SK-N-SH treated with all-trans-retinoic acid at 6 μM for 48 hours (cell line): Measurements from ENCODE around the gene ULK4.

Experiments used
- ATAC-seq: fragments of 200-7000 bp; cut with Tn5 transposase; 3 replicates; pipeline ENCODE4 v1.9.1; 2020; ENCODE audit warnings: mild to moderate bottlenecking, moderate library complexity
- ARNTL ChIP-seq: fragments of 450-650 bp; formaldehyde crosslinking; IDR thresholded peaks from 2 replicates; pipeline ENCODE4 v1.5.0; 2020; ENCODE audit warnings: low read depth, mild to moderate bottlenecking, moderate library complexity, borderline replicate concordance
- BACH2 ChIP-seq: fragments of 250-450 bp; sonication (Bioruptor Pico); IDR thresholded peaks from 2 replicates; pipeline ENCODE4 v1.9.0; 2021; ENCODE audit warnings: mild to moderate bottlenecking, borderline replicate concordance
- CREB5 ChIP-seq: fragments of 250-450 bp; sonication (Bioruptor Pico); IDR thresholded peaks from 2 replicates; pipeline ENCODE4 v1.5.1; 2020; ENCODE audit warnings: low read depth, mild to moderate bottlenecking, moderate library complexity
- CSDC2 ChIP-seq: fragments of 250-450 bp; sonication (Bioruptor Pico); IDR thresholded peaks from 2 replicates; pipeline ENCODE4 v1.5.0; 2020; ENCODE audit warnings: mild to moderate bottlenecking, moderate library complexity
- CSRNP3 ChIP-seq: fragments of 250-450 bp; sonication (Bioruptor Pico); IDR thresholded peaks from 2 replicates; pipeline ENCODE4 v1.5.1; 2021; ENCODE audit warnings: mild to moderate bottlenecking, moderate library complexity
- ESRRG ChIP-seq: fragments of 250-450 bp; sonication (Bioruptor Pico); IDR thresholded peaks from 2 replicates; pipeline ENCODE4 v1.6.1; 2021; ENCODE audit warnings: mild to moderate bottlenecking
- GLIS3 ChIP-seq: fragments of 250-450 bp; sonication (Bioruptor Pico); IDR thresholded peaks from 2 replicates; pipeline ENCODE4 v1.5.0; 2020; ENCODE audit warnings: mild to moderate bottlenecking, moderate library complexity
- ISL1 ChIP-seq: fragments of 250-450 bp; sonication (Bioruptor Pico); IDR thresholded peaks from 2 replicates; pipeline ENCODE4 v2.1.2; 2022; ENCODE audit warnings: mild to moderate bottlenecking, moderate library complexity
- OSR1 ChIP-seq: fragments of 250-450 bp; sonication (Bioruptor Pico); IDR thresholded peaks from 2 replicates; pipeline ENCODE4 v1.8.0; 2022; ENCODE audit warnings: moderate library complexity, mild to moderate bottlenecking, inconsistent platforms
- PATZ1 ChIP-seq: fragments of 250-450 bp; sonication (Bioruptor Pico); IDR thresholded peaks from 2 replicates; pipeline ENCODE4 v1.8.0; 2020; ENCODE audit warnings: mild to moderate bottlenecking, moderate library complexity, borderline replicate concordance
- POU6F1 ChIP-seq: fragments of 250-450 bp; sonication (Bioruptor Pico); IDR thresholded peaks from 2 replicates; pipeline ENCODE4 v1.8.0; 2021; ENCODE audit warnings: low read depth, mild to moderate bottlenecking, moderate library complexity, borderline replicate concordance
- PPARA ChIP-seq: fragments of 250-450 bp; sonication (Bioruptor Pico); IDR thresholded peaks from 2 replicates; pipeline ENCODE4 v1.5.0; 2020; ENCODE audit warnings: mild to moderate bottlenecking, borderline replicate concordance
- RARB ChIP-seq: fragments of 250-450 bp; sonication (Bioruptor Pico); IDR thresholded peaks from 2 replicates; pipeline ENCODE4 v1.8.0; 2021; ENCODE audit warnings: mild to moderate bottlenecking, moderate library complexity
- SNAI2 ChIP-seq: fragments of 250-450 bp; sonication (Bioruptor Pico); IDR thresholded peaks from 2 replicates; pipeline ENCODE4 v1.5.0; 2020; ENCODE audit warnings: mild to moderate bottlenecking, moderate library complexity
- TCF4 ChIP-seq: fragments of 250-450 bp; sonication (Bioruptor Pico); IDR thresholded peaks from 2 replicates; pipeline ENCODE4 v1.8.0; 2021; ENCODE audit warnings: mild to moderate bottlenecking, moderate library complexity, borderline replicate concordance
- TOX ChIP-seq: fragments of 250-450 bp; sonication (Bioruptor Pico); IDR thresholded peaks from 2 replicates; pipeline ENCODE4 v1.8.0; 2021; ENCODE audit warnings: mild to moderate bottlenecking, moderate library complexity, borderline replicate concordance
- ZC3H10 ChIP-seq: fragments of 250-450 bp; sonication (Bioruptor Pico); IDR thresholded peaks from 2 replicates; pipeline ENCODE4 v1.5.1; 2021; ENCODE audit warnings: mild to moderate bottlenecking, moderate library complexity
- ZFP3 ChIP-seq: fragments of 250-450 bp; sonication (Bioruptor Pico); IDR thresholded peaks from 2 replicates; pipeline ENCODE4 v1.5.0; 2020; ENCODE audit warnings: mild to moderate bottlenecking, moderate library complexity
- ZFP30 ChIP-seq: fragments of 450-650 bp; formaldehyde crosslinking; IDR thresholded peaks from 2 replicates; pipeline ENCODE4 v1.5.0; 2022; ENCODE audit warnings: mild to moderate bottlenecking, moderate library complexity
- ZNF565 ChIP-seq: fragments of 450-650 bp; formaldehyde crosslinking; conservative IDR thresholded peaks from 2 replicates; pipeline ENCODE4 v1.5.0; 2020; ENCODE audit warnings: low read depth, mild to moderate bottlenecking, moderate library complexity
- ZNF70 ChIP-seq: fragments of 450-650 bp; formaldehyde crosslinking; IDR thresholded peaks from 2 replicates; pipeline ENCODE4 v1.5.0; 2020; ENCODE audit warnings: mild to moderate bottlenecking, moderate library complexity
- ZNF8 ChIP-seq: fragments of 450-650 bp; formaldehyde crosslinking; IDR thresholded peaks from 2 replicates; pipeline ENCODE4 v1.5.0; 2020; ENCODE audit warnings: mild to moderate bottlenecking, moderate library complexity

Gene ULK4

GRCh38 chr3:41430391-41430790, 531.5 kb downstream of the ULK4 start:
- TF ChIP-seq PPARA (CRISPR knock-in tag), result no peak
- no peak for TF ChIP-seq ARNTL
- TF ChIP-seq GLIS3 (CRISPR knock-in tag), result no peak
- no peak for TF ChIP-seq ESRRG (CRISPR knock-in tag)
- TF ChIP-seq TOX, result no peak
- TF ChIP-seq BACH2 (CRISPR knock-in tag), result no peak
- TF ChIP-seq CSDC2, result no peak
- TF ChIP-seq ZNF565 (CRISPR knock-in tag), result no peak
- no peak for TF ChIP-seq ISL1
- TF ChIP-seq CSRNP3 (CRISPR knock-in tag), result no peak
- TF ChIP-seq PATZ1 (CRISPR knock-in tag), result no peak
- no peak for TF ChIP-seq ZC3H10 (CRISPR knock-in tag)
- TF ChIP-seq OSR1, result no peak
- no peak for TF ChIP-seq CREB5 (CRISPR knock-in tag)
- TF ChIP-seq RARB (CRISPR knock-in tag), result no peak
- no peak for TF ChIP-seq ZFP30 (CRISPR knock-in tag)
- no peak for TF ChIP-seq ZNF70 (CRISPR knock-in tag)
- TF ChIP-seq ZNF8, result no peak
- ATAC-seq, result no peak

GRCh38 chr3:41426485-41426884, 535.4 kb downstream of the ULK4 start:
- TF ChIP-seq GLIS3 (CRISPR knock-in tag) (no peak), ZNF8 (no peak), PATZ1 (CRISPR knock-in tag) (no peak), ZNF565 (CRISPR knock-in tag) (no peak)
- ATAC-seq, result no peak

- TF ChIP-seq OSR1, result no peak
- TF ChIP-seq SNAI2 (CRISPR knock-in tag), result no peak
- TF ChIP-seq GLIS3 (CRISPR knock-in tag), result no peak
- TF ChIP-seq ISL1, result no peak
- no peak for TF ChIP-seq PATZ1 (CRISPR knock-in tag)
- TF ChIP-seq ZNF565 (CRISPR knock-in tag), result no peak
- no peak for TF ChIP-seq ZFP3 (CRISPR knock-in tag)
- TF ChIP-seq CREB5 (CRISPR knock-in tag), result no peak
- no peak for TF ChIP-seq ARNTL
- TF ChIP-seq CSDC2, result no peak
- no peak for TF ChIP-seq RARB (CRISPR knock-in tag)
- TF ChIP-seq CSRNP3 (CRISPR knock-in tag), result no peak
- TF ChIP-seq ZNF70 (CRISPR knock-in tag), result no peak
- TF ChIP-seq TCF4 (CRISPR knock-in tag), result no peak
- no peak for TF ChIP-seq POU6F1 (CRISPR knock-in tag)
- no peak for TF ChIP-seq BACH2 (CRISPR knock-in tag)
- no peak for TF ChIP-seq ZFP30 (CRISPR knock-in tag)
- ATAC-seq, result no peak
Measured at GRCh38 chr3:41424543-41425300, 537.2 kb downstream of the ULK4 start.
